OCI-LY7 (cell line): ENCODE measurements around the gene FCRLB.

Experiments used
- EZH2phosphoT487 ChIP-seq: fragments of 200-600 bp; sonication (generic); IDR thresholded peaks from 2 replicates; pipeline ENCODE4 v1.6.1; 2018; ENCODE audit warnings: low read depth, borderline replicate concordance, mild to moderate bottlenecking, mixed run types, antibody characterized with exemption, low read length, moderate library complexity, mixed read lengths
- TF ChIP-seq, protein P1 (sequence below): fragments of 200-600 bp; sonication (generic); conservative IDR thresholded peaks from 2 replicates; pipeline ENCODE4 v1.5.1; 2014; ENCODE audit warnings: mild to moderate bottlenecking, antibody characterized with exemption, low read length, moderate library complexity, mixed read lengths

DNA sequence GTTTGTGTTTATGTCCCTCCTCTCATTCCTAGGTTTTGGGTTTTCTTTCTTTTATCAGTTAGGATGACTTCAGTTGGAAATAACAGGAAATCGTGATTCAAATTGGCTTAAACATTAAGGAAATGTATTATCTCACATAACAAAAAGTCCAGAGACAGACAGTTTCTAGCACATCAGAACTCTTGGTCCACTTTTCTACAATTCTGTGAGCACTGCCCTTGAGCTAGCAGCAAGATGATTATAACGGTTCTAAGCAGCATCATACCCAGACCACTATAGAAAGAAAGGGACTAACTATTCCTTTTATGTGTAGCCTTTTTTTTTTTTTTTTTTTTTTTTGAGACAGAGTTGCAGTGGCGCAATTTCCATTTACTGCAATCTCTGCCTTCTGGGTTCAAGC is 39.5 kb upstream of the FCRLB start:
- TF ChIP-seq, protein P1, sequence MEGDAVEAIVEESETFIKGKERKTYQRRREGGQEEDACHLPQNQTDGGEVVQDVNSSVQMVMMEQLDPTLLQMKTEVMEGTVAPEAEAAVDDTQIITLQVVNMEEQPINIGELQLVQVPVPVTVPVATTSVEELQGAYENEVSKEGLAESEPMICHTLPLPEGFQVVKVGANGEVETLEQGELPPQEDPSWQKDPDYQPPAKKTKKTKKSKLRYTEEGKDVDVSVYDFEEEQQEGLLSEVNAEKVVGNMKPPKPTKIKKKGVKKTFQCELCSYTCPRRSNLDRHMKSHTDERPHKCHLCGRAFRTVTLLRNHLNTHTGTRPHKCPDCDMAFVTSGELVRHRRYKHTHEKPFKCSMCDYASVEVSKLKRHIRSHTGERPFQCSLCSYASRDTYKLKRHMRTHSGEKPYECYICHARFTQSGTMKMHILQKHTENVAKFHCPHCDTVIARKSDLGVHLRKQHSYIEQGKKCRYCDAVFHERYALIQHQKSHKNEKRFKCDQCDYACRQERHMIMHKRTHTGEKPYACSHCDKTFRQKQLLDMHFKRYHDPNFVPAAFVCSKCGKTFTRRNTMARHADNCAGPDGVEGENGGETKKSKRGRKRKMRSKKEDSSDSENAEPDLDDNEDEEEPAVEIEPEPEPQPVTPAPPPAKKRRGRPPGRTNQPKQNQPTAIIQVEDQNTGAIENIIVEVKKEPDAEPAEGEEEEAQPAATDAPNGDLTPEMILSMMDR = no peak
- no peak for TF ChIP-seq EZH2phosphoT487
